K562 (cell line): ENCODE results near the gene PKLR. TPM values are rescaled to one million over a fixed set of nuclear protein-coding genes. Genes with fewer than 3 reads are reported as not detected.
A peak's percentile ranks its signal among the peaks of the same experiment; 100 is the strongest.

ENCODE experiments used
- E2F3 ChIP-seq: fragments of 250-450 bp; sonication (Bioruptor Pico); IDR thresholded peaks from 2 replicates; pipeline ENCODE4 v1.4.0; 2020; ENCODE audit warnings: mild to moderate bottlenecking
- EGR1 ChIP-seq: fragments of 450-650 bp; conservative IDR thresholded peaks from 2 replicates; pipeline ENCODE4 v1.6.1; 2017; ENCODE audit warnings: mild to moderate bottlenecking
- ELF1 ChIP-seq: fragments of 200-800 bp; sonication (Bioruptor generic); IDR thresholded peaks from 2 replicates; pipeline ENCODE4 v1.6.1; 2016; ENCODE audit warnings: missing genetic modification characterization, missing compliant biosample characterization
- ELK3 ChIP-seq: fragments of 450-650 bp; formaldehyde crosslinking; IDR thresholded peaks from 2 replicates; pipeline ENCODE4 v1.4.0; 2020; ENCODE audit warnings: mild to moderate bottlenecking
- EP400 ChIP-seq: fragments of 450-650 bp; IDR thresholded peaks from 2 replicates; pipeline ENCODE4 v1.6.1; 2017; ENCODE audit warnings: antibody characterized with exemption, mild to moderate bottlenecking, moderate library complexity
- GATA2 ChIP-seq: sonication (generic); formaldehyde crosslinking; IDR thresholded peaks from 2 replicates; pipeline ENCODE4 v1.4.0; 2020; ENCODE audit warnings: mild to moderate bottlenecking, missing genetic modification reagents
- GATAD2A ChIP-seq: fragments of 450-650 bp; IDR thresholded peaks from 2 replicates; pipeline ENCODE4 v1.6.1; 2017
- GTF2A2 ChIP-seq: IDR thresholded peaks from 2 replicates; pipeline ENCODE4 v1.6.1; 2016; ENCODE audit warnings: mild to moderate bottlenecking, missing genetic modification characterization, missing compliant biosample characterization
- MEIS2 ChIP-seq: fragments of 450-650 bp; IDR thresholded peaks from 2 replicates; pipeline ENCODE4 v1.6.1; 2014; ENCODE audit warnings: mild to moderate bottlenecking; ENCODE audit not compliant: partially characterized antibody
- POLR2H ChIP-seq: IDR thresholded peaks from 2 replicates; pipeline ENCODE4 v1.6.1; 2016; ENCODE audit warnings: missing genetic modification characterization, low read depth, mild to moderate bottlenecking, control low read depth, missing compliant biosample characterization, moderate library complexity
- PRMT5 ChIP-seq: sonication (generic); formaldehyde crosslinking; IDR thresholded peaks from 2 replicates; pipeline ENCODE4 v1.5.0; 2020; ENCODE audit warnings: missing genetic modification reagents
- REST ChIP-seq, 2 experiments: fragments of 450-650 bp; formaldehyde crosslinking in 1 of 2; IDR thresholded peaks; 2 replicates each; pipeline versions ENCODE4 v1.4.0 to v1.6.1; 2014 to 2020; ENCODE audit warnings: mild to moderate bottlenecking in 2 of 2, borderline replicate concordance in 1 of 2, low read depth in 1 of 2
- SETDB1 ChIP-seq: IDR thresholded peaks from one replicate; pipeline ENCODE4 v1.6.1; 2012; ENCODE audit warnings: low read length, control low read depth, inconsistent platforms
- SFPQ ChIP-seq: fragments of 200-400 bp; formaldehyde crosslinking; IDR thresholded peaks from 2 replicates; pipeline ENCODE4 v1.6.1; 2017; ENCODE audit warnings: mild to moderate bottlenecking, low read depth, low read length, moderate library complexity
- SMARCE1 ChIP-seq: fragments of 450-650 bp; IDR thresholded peaks from 2 replicates; pipeline ENCODE4 v1.7.1; 2016; ENCODE audit warnings: mild to moderate bottlenecking
- ZFX ChIP-seq: sonication (generic); formaldehyde crosslinking; IDR thresholded peaks from 2 replicates; pipeline ENCODE4 v1.8.0; 2022; ENCODE audit warnings: mild to moderate bottlenecking, missing genetic modification reagents, moderate library complexity
- ZNF589 ChIP-seq: fragments of 200-800 bp; sonication (Bioruptor generic); IDR thresholded peaks from 2 replicates; pipeline ENCODE4 v1.6.1; 2016; ENCODE audit warnings: low read depth, missing genetic modification characterization, missing compliant biosample characterization
- ZNF668 ChIP-seq: fragments of 250-450 bp; sonication (Bioruptor Pico); IDR thresholded peaks from 2 replicates; pipeline ENCODE4 v1.8.0; 2022; ENCODE audit warnings: mild to moderate bottlenecking, inconsistent platforms
- polyA plus RNA-seq, 8 experiments: library from polyadenylated mRNA; depleted of rRNA in 4 of 8; stranded (reverse) in 5 of 8; unstranded in 3 of 8; fragments of >200 nt; fragmentation: Nextera tagmentation in 2 of 8; fragmentation: Illumina TruSeq in 1 of 8; extraction: Ambion mirVana in 2 of 8; extraction: Trizol in 1 of 8; gene quantifications; 2 replicates each; pipeline versions ENCODE4 v1.2.1 to v1.2.3, GENCODE V29; 2011 to 2014; ENCODE audit warnings: inconsistent platforms in 1 of 8, missing spikeins in 1 of 8
- total RNA-seq, 7 experiments: library from RNA; depleted of rRNA in 6 of 7; stranded (reverse); fragments of >200 nt in 6 of 7; fragmentation: Illumina TruSeq in 2 of 7; extraction: Trizol in 2 of 7; gene quantifications; 2 replicates each; pipeline versions ENCODE4 v1.2.1 to v1.2.3, GENCODE V29; 2011 to 2021; ENCODE audit warnings: low replicate concordance in 1 of 7

The PKLR gene
- total and polyA plus RNA-seq, 9 of the 15 experiments (the other 6 are each of a cell fraction or from before 2014, with no cell fraction given): 10.7 to 78.4 (median 38.2) TPM

- TF ChIP-seq REST (IDR thresholded peaks at IDR 0.05; ENCODE audit: borderline replicate concordance) (0 out of 2 replicates have a peak, but pooled peaks have one; percentile 4), REST (CRISPR knock-in tag; IDR thresholded peaks at IDR 0.05; ENCODE audit: low read depth) (peak; percentile 84), ZNF668 (no peak), PRMT5 (CRISPR knock-in tag) (0 out of 2 replicates have a peak, but pooled peaks have one; percentile 56), SETDB1 (no peak), ZNF589 (CRISPR knock-in tag) (peak; percentile 93; the same call in 1 of the 2 replicates), EP400 (peak; percentile 99), ELF1 (peak; percentile 78), POLR2H (peak; percentile 93), ZFX (peak; percentile 47), ELK3 (CRISPR knock-in tag) (no peak), E2F3 (peak; percentile 100), EGR1 (peak; percentile 84), GATAD2A (peak; percentile 100), GATA2 (CRISPR knock-in tag) (no peak), SFPQ (no peak), GTF2A2 (tag) (no peak), SMARCE1 (peak; percentile 93), MEIS2 (peak; percentile 70)
Measured at GRCh38 chr1:155244368-155245162, 56.7 kb downstream of the PKLR start (continued).
